ENCODE data around the gene CNTN1.
A peak's percentile ranks its signal among the peaks of the same experiment; 100 is the strongest.

Gene CNTN1

DNA sequence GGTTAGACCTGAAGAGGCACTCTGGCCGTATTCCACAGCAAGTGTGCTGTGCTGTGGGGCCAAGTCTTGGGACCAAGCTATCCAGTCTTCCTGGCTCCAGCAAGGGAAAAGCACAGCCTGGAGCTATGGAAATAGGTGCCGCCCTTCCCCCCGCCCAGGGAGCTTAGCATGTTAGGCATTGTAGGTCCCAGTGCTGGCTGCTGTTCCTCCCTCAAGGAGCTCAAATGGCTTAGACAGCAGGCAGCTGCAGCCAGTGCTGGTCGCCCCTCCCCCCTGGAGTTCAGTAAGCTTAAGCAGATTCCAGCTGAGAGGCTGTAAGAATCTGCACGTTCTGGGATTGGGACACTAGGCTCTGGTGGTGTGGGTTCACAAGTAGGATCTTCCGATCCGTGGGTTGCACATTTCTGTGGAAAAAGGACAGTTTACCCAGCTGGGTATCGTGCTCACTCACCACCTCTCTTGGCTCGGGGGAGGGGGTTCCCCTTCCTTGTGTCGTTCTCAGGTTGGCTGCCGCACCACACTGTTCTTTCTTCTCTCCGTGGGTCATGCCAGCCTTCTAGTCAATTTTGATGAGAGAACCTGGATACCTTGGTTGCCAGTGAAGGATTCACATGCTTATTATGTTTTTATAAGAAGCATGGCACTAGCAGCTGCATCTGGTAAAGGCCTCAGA lies 127.3 kb downstream of the CNTN1 start:
- DNase-seq (ENCODE audit: low read depth, low spot score) = no peak
- in situ Hi-C loops (cut with HindIII; ENCODE audit: low sequenced_read_pairs) = no loop called here
- TF ChIP-seq, protein P1, sequence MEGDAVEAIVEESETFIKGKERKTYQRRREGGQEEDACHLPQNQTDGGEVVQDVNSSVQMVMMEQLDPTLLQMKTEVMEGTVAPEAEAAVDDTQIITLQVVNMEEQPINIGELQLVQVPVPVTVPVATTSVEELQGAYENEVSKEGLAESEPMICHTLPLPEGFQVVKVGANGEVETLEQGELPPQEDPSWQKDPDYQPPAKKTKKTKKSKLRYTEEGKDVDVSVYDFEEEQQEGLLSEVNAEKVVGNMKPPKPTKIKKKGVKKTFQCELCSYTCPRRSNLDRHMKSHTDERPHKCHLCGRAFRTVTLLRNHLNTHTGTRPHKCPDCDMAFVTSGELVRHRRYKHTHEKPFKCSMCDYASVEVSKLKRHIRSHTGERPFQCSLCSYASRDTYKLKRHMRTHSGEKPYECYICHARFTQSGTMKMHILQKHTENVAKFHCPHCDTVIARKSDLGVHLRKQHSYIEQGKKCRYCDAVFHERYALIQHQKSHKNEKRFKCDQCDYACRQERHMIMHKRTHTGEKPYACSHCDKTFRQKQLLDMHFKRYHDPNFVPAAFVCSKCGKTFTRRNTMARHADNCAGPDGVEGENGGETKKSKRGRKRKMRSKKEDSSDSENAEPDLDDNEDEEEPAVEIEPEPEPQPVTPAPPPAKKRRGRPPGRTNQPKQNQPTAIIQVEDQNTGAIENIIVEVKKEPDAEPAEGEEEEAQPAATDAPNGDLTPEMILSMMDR (IDR thresholded peaks at IDR 0.05; ENCODE audit: low read depth, low read length) = no peak
- no peak overlapping the region for H3K4me3 ChIP-seq (ENCODE audit: low read depth, low read length)

DNA sequence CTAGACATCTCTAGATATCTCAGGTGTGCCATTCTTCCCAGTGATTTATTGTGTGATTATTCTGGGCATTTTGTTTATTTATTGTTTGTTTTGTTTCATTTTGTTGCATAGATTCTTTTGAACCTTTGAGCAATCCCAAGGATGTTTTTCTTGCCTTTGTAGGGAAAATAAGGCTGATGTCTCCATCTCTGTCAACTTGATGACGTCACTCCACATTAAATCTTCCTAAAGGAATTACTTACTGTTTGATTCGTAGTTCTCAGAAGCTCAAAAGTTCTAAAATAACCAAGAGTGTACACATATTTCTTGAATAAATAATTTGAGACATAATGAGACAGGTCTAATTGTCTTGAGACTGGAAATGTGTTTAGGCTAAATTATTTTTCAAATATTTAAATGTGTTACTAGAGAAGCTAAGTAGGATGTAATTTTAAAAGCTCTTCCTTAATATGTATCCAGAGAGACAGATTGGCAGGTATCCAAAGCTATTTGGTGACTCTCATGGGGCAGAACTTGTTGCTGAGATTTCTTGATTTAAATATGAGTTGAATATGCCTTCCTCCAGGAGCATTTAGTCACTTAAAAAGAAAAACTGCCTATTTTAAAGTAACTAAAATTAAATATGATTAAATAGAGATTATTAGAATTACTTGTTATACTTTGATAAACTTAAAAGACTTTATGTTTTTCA lies 128.7 kb downstream of the CNTN1 start:
- in situ Hi-C loops (cut with HindIII; ENCODE audit: low sequenced_read_pairs) = no loop called here
- no peak for DNase-seq (ENCODE audit: low read depth, low spot score)
- no peak overlapping the region for H3K4me3 ChIP-seq (ENCODE audit: low read depth, low read length)
- TF ChIP-seq, protein P1 (IDR thresholded peaks at IDR 0.05; ENCODE audit: low read depth, low read length) = no peak

DNA sequence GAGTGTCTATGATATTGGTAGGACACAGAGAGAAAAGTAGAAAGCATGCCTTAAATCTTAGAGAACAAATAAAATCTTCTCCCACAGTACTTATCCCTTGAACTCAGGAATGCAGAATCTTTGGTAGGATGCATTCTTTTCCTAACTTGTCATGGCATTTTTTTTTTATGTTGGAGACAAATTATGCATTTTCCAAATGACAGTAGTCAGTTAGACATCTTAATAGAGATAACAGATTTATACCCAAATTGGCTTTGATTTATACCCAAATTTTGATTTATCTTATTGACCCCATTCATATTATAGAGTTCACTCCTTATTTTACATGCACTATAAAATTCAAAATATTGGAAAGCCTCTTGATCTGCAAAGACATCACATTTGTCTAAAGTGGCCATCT lies 132.9 kb downstream of the CNTN1 start:
- no peak overlapping the region for H3K4me3 ChIP-seq (ENCODE audit: low read depth, low read length)
- in situ Hi-C loops (cut with HindIII; ENCODE audit: low sequenced_read_pairs) = no loop called here
- TF ChIP-seq, protein P1 (IDR thresholded peaks at IDR 0.05; ENCODE audit: low read depth, low read length) = no peak
- DNase-seq (ENCODE audit: low read depth, low spot score) = no peak

DNA sequence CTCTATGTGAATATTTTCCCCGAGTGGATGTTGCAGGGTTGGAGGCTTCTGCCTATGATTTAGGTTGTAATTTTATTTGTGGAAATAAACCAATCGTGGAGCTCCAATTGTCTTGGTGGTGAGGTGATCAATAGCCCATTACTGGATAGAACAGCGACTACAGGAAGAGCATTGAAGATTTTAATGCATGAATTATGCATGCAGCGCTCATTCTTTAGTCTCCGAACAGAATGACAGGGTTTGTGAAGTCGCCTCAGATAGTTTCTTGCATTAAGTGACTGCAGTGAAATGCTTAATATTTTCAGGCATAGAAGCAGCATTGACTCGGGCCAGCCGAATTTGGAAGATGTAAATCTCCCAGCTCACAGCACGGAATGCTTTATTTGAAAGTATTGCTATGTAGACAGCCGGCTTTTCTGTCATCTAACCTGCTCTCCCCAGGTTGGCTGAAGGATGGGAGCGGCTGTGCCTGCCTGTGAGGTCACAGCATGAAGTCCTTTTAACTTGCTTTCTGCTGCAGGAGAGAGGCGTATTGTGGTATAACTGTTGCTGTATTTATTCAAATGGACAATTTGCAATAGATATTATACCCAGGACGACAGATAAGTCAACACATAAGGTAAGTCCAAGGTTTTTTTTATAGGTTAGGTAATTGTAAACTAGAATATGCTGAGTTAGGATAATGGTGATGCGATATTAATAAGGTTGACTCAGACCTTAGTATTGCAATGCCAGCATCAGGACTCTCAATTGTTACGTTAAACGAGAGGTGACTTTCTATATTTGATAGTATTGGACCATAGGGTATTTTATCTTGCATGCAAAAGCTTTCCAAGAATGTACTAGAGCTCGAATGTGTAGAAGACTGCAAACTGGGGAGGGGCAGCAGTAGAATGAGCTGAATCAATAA lies 135.7 kb downstream of the CNTN1 start:
- DNase-seq (ENCODE audit: low read depth, low spot score) = no peak

DNA sequence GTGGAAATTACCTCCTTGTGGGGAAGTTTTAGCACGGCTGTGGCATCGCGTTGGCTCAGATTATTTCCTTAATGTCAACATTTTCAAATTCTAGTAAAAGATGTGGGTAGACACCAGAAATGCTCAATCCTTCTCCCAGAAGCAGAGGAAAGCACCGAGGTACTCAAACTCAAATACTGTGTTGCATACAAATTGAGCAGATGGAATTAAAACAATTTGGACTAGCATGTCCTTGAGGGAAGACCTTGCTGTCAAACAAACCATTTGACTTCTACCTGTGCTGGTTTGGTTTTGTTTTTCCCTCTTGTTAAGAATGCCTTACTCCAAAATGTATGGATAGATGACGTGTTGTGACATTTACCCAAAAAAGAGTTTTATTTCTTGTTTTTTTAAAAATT lies 136.4 kb downstream of the CNTN1 start:
- no peak for DNase-seq (ENCODE audit: low read depth, low spot score)
- no peak overlapping the region for H3K4me3 ChIP-seq (ENCODE audit: low read depth, low read length)
- in situ Hi-C loops (cut with HindIII; ENCODE audit: low sequenced_read_pairs) = no loop called here
- TF ChIP-seq, protein P1 (IDR thresholded peaks at IDR 0.05; ENCODE audit: low read depth, low read length) = no peak

More for the DNA sequence above, 135.7 kb downstream of the CNTN1 start:
- in situ Hi-C loops (cut with HindIII; ENCODE audit: low sequenced_read_pairs) = no loop called here
- H3K4me3 ChIP-seq (ENCODE audit: low read depth, low read length) = no peak overlapping the region
- TF ChIP-seq, protein P1 (IDR thresholded peaks at IDR 0.05; ENCODE audit: low read depth, low read length) = no peak

DNA sequence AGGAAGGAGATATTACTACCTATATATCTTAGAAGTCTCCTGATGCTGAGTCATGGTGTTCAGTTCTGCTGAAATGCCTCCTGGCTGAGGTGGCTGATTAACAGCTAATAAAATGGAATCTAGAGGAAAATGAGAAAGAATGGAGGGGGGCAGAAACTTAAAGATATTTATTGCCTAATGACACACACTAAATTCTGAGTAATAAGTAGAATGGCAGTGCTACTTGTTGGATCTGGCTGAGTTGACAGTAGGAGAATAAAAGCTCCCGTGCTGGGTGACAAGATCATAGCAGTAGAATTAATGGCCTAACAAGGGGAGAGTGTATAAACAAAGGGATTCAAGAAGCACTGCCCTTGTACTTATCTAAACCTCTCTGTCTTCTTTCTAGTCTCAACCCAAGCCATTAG lies 137.5 kb downstream of the CNTN1 start:
- H3K4me3 ChIP-seq (ENCODE audit: low read depth, low read length) = no peak overlapping the region
- TF ChIP-seq, protein P1 (IDR thresholded peaks at IDR 0.05; ENCODE audit: low read depth, low read length) = no peak
- in situ Hi-C loops (cut with HindIII; ENCODE audit: low sequenced_read_pairs) = no loop called here
- DNase-seq (ENCODE audit: low read depth, low spot score) = peak; percentile 0

All from astrocyte of the spinal cord (primary cell).